ENCODE data around the gene GEN1.
A peak's percentile ranks its signal among the peaks of the same experiment; 100 is the strongest.

Gene GEN1

DNA sequence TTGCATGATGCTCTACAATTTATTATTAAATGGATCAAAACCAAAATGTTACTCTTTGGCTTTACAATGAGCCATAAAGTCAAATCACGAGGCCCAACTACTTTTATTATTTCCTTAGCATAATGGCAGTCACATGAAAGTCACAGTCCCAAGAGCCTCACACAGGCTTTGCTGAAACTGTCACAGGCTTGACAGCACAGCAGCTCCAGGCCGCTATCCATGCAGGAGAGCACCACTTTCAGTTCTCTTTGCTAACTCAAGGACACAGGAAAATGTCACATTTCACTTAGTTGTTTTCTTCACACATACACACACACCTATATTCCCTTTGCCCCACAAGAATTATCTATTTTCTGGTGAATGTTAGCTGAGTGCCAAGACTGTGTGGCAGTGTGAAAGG lies 51.2 kb downstream of the GEN1 start:
- no peak for TF ChIP-seq CTCF (conservative IDR thresholded peaks at IDR 0.05)
- H3K27ac ChIP-seq = 0 out of 2 replicates have a peak overlapping the region, but pooled peaks have one; percentile 19

DNA sequence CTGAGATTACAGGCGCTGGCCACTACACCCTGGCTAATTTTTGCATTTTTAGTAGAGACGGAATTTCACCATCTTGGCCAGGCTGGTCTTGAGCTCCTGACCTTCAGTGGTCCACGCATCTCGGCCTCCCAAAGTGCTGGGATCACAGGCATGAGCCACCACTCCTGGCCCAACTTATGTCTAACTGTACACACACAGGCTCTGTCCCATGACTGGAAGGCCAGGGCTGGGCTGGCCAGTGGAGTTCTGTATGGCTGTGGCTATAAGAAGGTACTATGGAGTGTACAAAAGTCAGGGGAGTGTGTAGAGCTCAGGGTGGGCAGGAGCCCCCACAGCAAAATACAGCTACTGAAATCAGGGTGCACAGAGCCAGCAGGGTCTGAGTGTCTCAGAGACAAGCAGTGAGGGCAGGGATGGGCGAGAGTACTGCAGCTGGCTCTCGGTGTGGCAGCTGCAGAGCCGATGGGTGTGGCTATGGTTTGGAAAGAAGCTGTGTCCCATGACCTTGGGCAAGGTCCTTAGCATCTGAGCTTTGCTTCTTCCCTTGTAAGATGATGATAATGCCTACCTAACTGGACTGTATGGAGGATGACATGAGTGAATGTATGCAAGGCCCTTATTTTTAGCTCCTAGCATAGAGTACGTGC lies 51.9 kb downstream of the GEN1 start:
- H3K27ac ChIP-seq = 0 out of 2 replicates have a peak overlapping the region, but pooled peaks have one; percentile 19
- TF ChIP-seq CTCF (conservative IDR thresholded peaks at IDR 0.05) = no peak

- no peak for TF ChIP-seq CTCF (conservative IDR thresholded peaks at IDR 0.05)
Measured at GRCh38 chr2:17813010-17813741, 59.2 kb downstream of the GEN1 start.

GRCh38 chr2:17813742-17814473 lies 60.0 kb downstream of the GEN1 start:
- TF ChIP-seq CTCF (conservative IDR thresholded peaks at IDR 0.05) = no peak
- no peak overlapping the region for H3K27ac ChIP-seq

More at GRCh38 chr2:17813010-17813741, 59.2 kb downstream of the GEN1 start:
- no peak overlapping the region for H3K27ac ChIP-seq

GRCh38 chr2:17814601-17815000 lies 60.7 kb downstream of the GEN1 start:
- TF ChIP-seq CTCF (conservative IDR thresholded peaks at IDR 0.05) = no peak
- no peak overlapping the region for H3K27ac ChIP-seq

DNA sequence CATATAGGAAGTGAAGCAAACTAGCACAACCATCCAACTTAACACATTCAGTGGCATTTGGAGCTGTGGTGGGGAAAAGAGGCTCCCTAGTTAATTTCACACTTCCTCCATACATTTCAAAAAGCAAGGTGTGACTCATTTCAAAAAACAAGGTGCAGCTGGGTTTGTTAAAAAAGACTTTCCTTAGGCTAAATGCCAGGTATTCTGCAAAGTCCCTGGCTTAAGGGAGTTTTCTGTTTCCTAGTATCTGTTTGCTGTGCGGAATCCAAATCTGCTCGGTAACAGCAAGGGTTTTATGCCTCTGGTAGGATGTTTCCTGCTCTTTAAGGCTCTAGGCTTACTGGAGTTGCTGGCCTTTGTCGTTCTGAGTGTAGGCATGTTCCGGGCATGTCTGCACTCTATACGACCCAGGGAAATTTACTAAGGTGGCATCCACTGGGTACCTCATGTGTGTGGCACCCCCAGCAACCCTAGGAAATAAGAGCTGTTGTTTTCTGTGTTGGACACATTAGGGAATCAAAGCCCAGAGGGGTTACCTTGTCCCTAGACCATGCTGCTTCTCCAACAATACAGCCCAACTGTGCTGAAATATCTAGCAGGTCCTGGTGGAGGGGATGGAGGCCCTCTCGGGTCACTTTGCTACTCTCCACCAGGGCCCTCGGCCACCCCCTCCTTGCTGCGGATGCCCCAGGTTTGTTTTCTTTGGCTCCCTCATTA lies 61.7 kb downstream of the GEN1 start:
- H3K27ac ChIP-seq = no peak overlapping the region
- TF ChIP-seq CTCF (conservative IDR thresholded peaks at IDR 0.05) = no peak
